ENCODE results near the gene PANK4.

The PANK4 gene

GRCh38 chr1:2480236-2480985 is 46.0 kb downstream of the PANK4 start:
- TF ChIP-seq CTCF (IDR thresholded peaks at IDR 0.05; ENCODE audit: low read depth, low read length): no peak
- DNase-seq (ENCODE audit: extremely low read depth, low read depth): no peak

GRCh38 chr1:2479618-2480017 is 46.8 kb downstream of the PANK4 start:
- DNase-seq (ENCODE audit: extremely low read depth, low read depth): no peak
- TF ChIP-seq CTCF (IDR thresholded peaks at IDR 0.05; ENCODE audit: low read depth, low read length): no peak

- no peak for DNase-seq (ENCODE audit: extremely low read depth, low read depth)
- no peak for TF ChIP-seq CTCF (IDR thresholded peaks at IDR 0.05; ENCODE audit: low read depth, low read length)
Observed at GRCh38 chr1:2479186-2479585, 47.2 kb downstream of the PANK4 start.

- no peak for DNase-seq (ENCODE audit: extremely low read depth, low read depth)
- no peak for TF ChIP-seq CTCF (IDR thresholded peaks at IDR 0.05; ENCODE audit: low read depth, low read length)
Observed at GRCh38 chr1:2477791-2478499, 48.5 kb downstream of the PANK4 start.

GRCh38 chr1:2477309-2477708 is 49.1 kb downstream of the PANK4 start:
- no peak for DNase-seq (ENCODE audit: extremely low read depth, low read depth)
- no peak for TF ChIP-seq CTCF (IDR thresholded peaks at IDR 0.05; ENCODE audit: low read depth, low read length)

- TF ChIP-seq CTCF (IDR thresholded peaks at IDR 0.05; ENCODE audit: low read depth, low read length): no peak
- DNase-seq (ENCODE audit: extremely low read depth, low read depth): no peak
Observed at GRCh38 chr1:2476061-2476999, 50.1 kb downstream of the PANK4 start, which contains the start of gene PLCH2. Gene PLCH2, plus strand, starts transcription at chr1:2476289. Its CDS starts 300 bp downstream, at chr1:2476589.

Data from AG09319 (cell line).